ENCODE measurements around the gene PREX1.

DNA sequence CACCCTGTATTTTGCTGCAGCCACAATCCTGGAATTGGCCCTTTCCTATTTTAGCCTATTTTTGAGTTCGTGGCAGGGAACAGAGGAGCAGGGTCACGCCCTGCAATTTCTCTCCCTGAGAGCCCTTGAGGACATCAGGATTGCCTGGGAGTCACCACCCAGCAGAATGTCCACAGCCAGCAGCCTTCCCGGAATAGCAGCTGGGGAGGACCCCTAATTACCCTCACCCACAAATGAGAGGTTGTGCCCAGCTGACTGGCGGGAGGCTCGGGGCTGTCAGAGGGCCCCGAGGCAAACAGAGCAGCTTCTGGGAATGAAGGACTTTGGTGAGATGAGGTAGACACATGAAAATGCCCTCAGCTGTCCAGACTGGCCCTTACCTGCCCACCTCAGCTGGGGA, 165.1 kb downstream of the PREX1 start:
- no peak for TF ChIP-seq YY1 (IDR thresholded peaks at IDR 0.05; ENCODE audit: insufficient read depth, insufficient read length)
- no peak for TF ChIP-seq SUZ12 (IDR thresholded peaks at IDR 0.05; ENCODE audit: extremely low read depth, insufficient read depth, insufficient read length)
- TF ChIP-seq ZNF274 (IDR thresholded peaks at IDR 0.05; ENCODE audit: low read depth, low read length) = no peak

Data from NT2/D1 (cell line).